Measurements from ENCODE around the gene FAM76B.

The FAM76B gene

GRCh38 chr11:95729462-95729861 is 60.1 kb downstream of the FAM76B start:
- Histone ChIP-seq H3K4me2 (ENCODE audit: low read length, poor library complexity, severe bottlenecking) (no peak overlapping the region), H3K4me3 (ENCODE audit: insufficient read depth in 1 of 2, low read depth in 1 of 2, low read length in 2 of 2) (no peak overlapping the region), H3K23ac (ENCODE audit: low read length in 2 of 2) (no peak overlapping the region), H3K4ac (ENCODE audit: low read depth in 1 of 2, low read length in 2 of 2) (no peak overlapping the region), H4K91ac (ENCODE audit: low read length) (no peak overlapping the region), H2BK120ac (ENCODE audit: low read depth, low read length) (no peak overlapping the region), H3K4me1 (ENCODE audit: control insufficient read depth, insufficient read depth, low read depth, low read length) (no peaks in the 10 kb centered on the region), H2BK15ac (ENCODE audit: low read depth, poor library complexity, severe bottlenecking) (no peak overlapping the region), H3K27ac (ENCODE audit: low read length, poor library complexity, severe bottlenecking) (no peak overlapping the region), H2BK5ac (ENCODE audit: low read depth, low read length, poor library complexity, severe bottlenecking) (no peak overlapping the region), H2AK5ac (ENCODE audit: low read length, severe bottlenecking) (no peak overlapping the region), H3K14ac (ENCODE audit: low read length in 2 of 2) (no peak overlapping the region), H3K27me3 (ENCODE audit: control insufficient read depth in 1 of 2, insufficient read depth in 1 of 2, low read length in 2 of 2) (peaks cover 5% of the 10 kb centered on the region in 2 experiments), H3K36me3 (ENCODE audit: control insufficient read depth in 1 of 2, insufficient read depth in 2 of 2, low read depth in 1 of 2, low read length in 2 of 2) (no peaks in the 10 kb centered on the region), H4K8ac (ENCODE audit: low read length) (no peak overlapping the region), H2BK12ac (ENCODE audit: low read length in 2 of 2) (no peak overlapping the region), H3K18ac (ENCODE audit: low read depth in 1 of 2, low read length in 2 of 2) (no peak overlapping the region), H3K9ac (ENCODE audit: low read length) (no peak overlapping the region), H3K79me1 (replicated peaks; ENCODE audit: low read length, poor library complexity, severe bottlenecking) (no peaks in the 10 kb centered on the region), H3K9me3 (ENCODE audit: control insufficient read depth, low read length) (no peaks in the 10 kb centered on the region), H2AFZ (ENCODE audit: low read depth, low read length) (no peak overlapping the region)
- DNase-seq = no peak
- WGBS = 95% methylated on average over 2 of the region's 6 CpGs

GRCh38 chr11:95728790-95729189 is 60.8 kb downstream of the FAM76B start:
- no peak overlapping the region for H4K8ac ChIP-seq (ENCODE audit: low read length)
- H3K27me3 ChIP-seq (ENCODE audit: control insufficient read depth in 1 of 2, insufficient read depth in 1 of 2, low read length in 2 of 2) = peaks cover 5% of the 10 kb centered on the region in 2 experiments
- H2BK120ac ChIP-seq (ENCODE audit: low read depth, low read length) = no peak overlapping the region
- no peak overlapping the region for H2BK5ac ChIP-seq (ENCODE audit: low read depth, low read length, poor library complexity, severe bottlenecking)
- no peaks in the 10 kb centered on the region for H3K4me1 ChIP-seq (ENCODE audit: control insufficient read depth, insufficient read depth, low read depth, low read length)
- H3K4ac ChIP-seq (ENCODE audit: low read depth in 1 of 2, low read length in 2 of 2) = no peak overlapping the region
- H4K91ac ChIP-seq (ENCODE audit: low read length) = no peak overlapping the region
- H3K18ac ChIP-seq (ENCODE audit: low read depth in 1 of 2, low read length in 2 of 2) = no peak overlapping the region
- no CpG with 5 or more reads among the region's 2 CpGs for WGBS
- no peak for DNase-seq
- H3K9me3 ChIP-seq (ENCODE audit: control insufficient read depth, low read length) = no peaks in the 10 kb centered on the region
- no peak overlapping the region for H2AFZ ChIP-seq (ENCODE audit: low read depth, low read length)
- no peak overlapping the region for H3K9ac ChIP-seq (ENCODE audit: low read length)
- H3K23ac ChIP-seq (ENCODE audit: low read length in 2 of 2) = no peak overlapping the region
- H3K36me3 ChIP-seq (ENCODE audit: control insufficient read depth in 1 of 2, insufficient read depth in 2 of 2, low read depth in 1 of 2, low read length in 2 of 2) = no peaks in the 10 kb centered on the region
- H2AK5ac ChIP-seq (ENCODE audit: low read length, severe bottlenecking) = no peak overlapping the region
- H3K14ac ChIP-seq (ENCODE audit: low read length in 2 of 2) = no peak overlapping the region
- H2BK12ac ChIP-seq (ENCODE audit: low read length in 2 of 2) = no peak overlapping the region
- no peak overlapping the region for H2BK15ac ChIP-seq (ENCODE audit: low read depth, poor library complexity, severe bottlenecking)
- no peak overlapping the region for H3K27ac ChIP-seq (ENCODE audit: low read length, poor library complexity, severe bottlenecking)
- H3K79me1 ChIP-seq (replicated peaks; ENCODE audit: low read length, poor library complexity, severe bottlenecking) = no peaks in the 10 kb centered on the region
- H3K4me2 ChIP-seq (ENCODE audit: low read length, poor library complexity, severe bottlenecking) = no peak overlapping the region
- no peak overlapping the region for H3K4me3 ChIP-seq (ENCODE audit: insufficient read depth in 1 of 2, low read depth in 1 of 2, low read length in 2 of 2)

- H2BK5ac ChIP-seq (ENCODE audit: low read depth, low read length, poor library complexity, severe bottlenecking) = no peak overlapping the region
- H2BK120ac ChIP-seq (ENCODE audit: low read depth, low read length) = no peak overlapping the region
- H3K4ac ChIP-seq (ENCODE audit: low read depth in 1 of 2, low read length in 2 of 2) = no peak overlapping the region
- no peak overlapping the region for H3K14ac ChIP-seq (ENCODE audit: low read length in 2 of 2)
- H3K4me3 ChIP-seq (ENCODE audit: insufficient read depth in 1 of 2, low read depth in 1 of 2, low read length in 2 of 2) = no peak overlapping the region
- H3K4me1 ChIP-seq (ENCODE audit: control insufficient read depth, insufficient read depth, low read depth, low read length) = peaks cover 1% of the 10 kb centered on the region
- no peak overlapping the region for H4K8ac ChIP-seq (ENCODE audit: low read length)
- H3K18ac ChIP-seq (ENCODE audit: low read depth in 1 of 2, low read length in 2 of 2) = no peak overlapping the region
- no peaks in the 10 kb centered on the region for H3K9me3 ChIP-seq (ENCODE audit: control insufficient read depth, low read length)
- DNase-seq = no peak
- H3K27me3 ChIP-seq (ENCODE audit: control insufficient read depth in 1 of 2, insufficient read depth in 1 of 2, low read length in 2 of 2) = peaks cover 5% of the 10 kb centered on the region in 2 experiments
- H2AK5ac ChIP-seq (ENCODE audit: low read length, severe bottlenecking) = no peak overlapping the region
- H3K27ac ChIP-seq (ENCODE audit: low read length, poor library complexity, severe bottlenecking) = no peak overlapping the region
- H3K9ac ChIP-seq (ENCODE audit: low read length) = no peak overlapping the region
- no peak overlapping the region for H2BK15ac ChIP-seq (ENCODE audit: low read depth, poor library complexity, severe bottlenecking)
- H4K91ac ChIP-seq (ENCODE audit: low read length) = no peak overlapping the region
- H3K4me2 ChIP-seq (ENCODE audit: low read length, poor library complexity, severe bottlenecking) = no peak overlapping the region
- H2BK12ac ChIP-seq (ENCODE audit: low read length in 2 of 2) = no peak overlapping the region
- no peak overlapping the region for H3K23ac ChIP-seq (ENCODE audit: low read length in 2 of 2)
- no peaks in the 10 kb centered on the region for H3K36me3 ChIP-seq (ENCODE audit: control insufficient read depth in 1 of 2, insufficient read depth in 2 of 2, low read depth in 1 of 2, low read length in 2 of 2)
- H3K79me1 ChIP-seq (replicated peaks; ENCODE audit: low read length, poor library complexity, severe bottlenecking) = no peaks in the 10 kb centered on the region
- no peak overlapping the region for H2AFZ ChIP-seq (ENCODE audit: low read depth, low read length)
These were observed 61.5 kb downstream of the FAM76B start for GRCh38 chr11:95728094-95728493.

GRCh38 chr11:95727620-95728019 is 62.0 kb downstream of the FAM76B start:
- Histone ChIP-seq H3K18ac (ENCODE audit: low read depth in 1 of 2, low read length in 2 of 2) (no peak overlapping the region), H3K79me1 (replicated peaks; ENCODE audit: low read length, poor library complexity, severe bottlenecking) (no peaks in the 10 kb centered on the region), H2BK12ac (ENCODE audit: low read length in 2 of 2) (no peak overlapping the region), H3K14ac (ENCODE audit: low read length in 2 of 2) (no peak overlapping the region), H2AK5ac (ENCODE audit: low read length, severe bottlenecking) (no peak overlapping the region), H2AFZ (ENCODE audit: low read depth, low read length) (no peak overlapping the region), H3K4ac (ENCODE audit: low read depth in 1 of 2, low read length in 2 of 2) (no peak overlapping the region), H2BK15ac (ENCODE audit: low read depth, poor library complexity, severe bottlenecking) (no peak overlapping the region), H3K4me2 (ENCODE audit: low read length, poor library complexity, severe bottlenecking) (no peak overlapping the region), H3K4me3 (ENCODE audit: insufficient read depth in 1 of 2, low read depth in 1 of 2, low read length in 2 of 2) (no peak overlapping the region), H3K36me3 (ENCODE audit: control insufficient read depth in 1 of 2, insufficient read depth in 2 of 2, low read depth in 1 of 2, low read length in 2 of 2) (no peaks in the 10 kb centered on the region), H3K4me1 (ENCODE audit: control insufficient read depth, insufficient read depth, low read depth, low read length) (peaks cover 1% of the 10 kb centered on the region), H2BK5ac (ENCODE audit: low read depth, low read length, poor library complexity, severe bottlenecking) (no peak overlapping the region), H2BK120ac (ENCODE audit: low read depth, low read length) (no peak overlapping the region), H4K91ac (ENCODE audit: low read length) (no peak overlapping the region), H3K9ac (ENCODE audit: low read length) (no peak overlapping the region), H3K23ac (ENCODE audit: low read length in 2 of 2) (no peak overlapping the region), H3K27ac (ENCODE audit: low read length, poor library complexity, severe bottlenecking) (no peak overlapping the region), H3K9me3 (ENCODE audit: control insufficient read depth, low read length) (no peaks in the 10 kb centered on the region), H4K8ac (ENCODE audit: low read length) (no peak overlapping the region), H3K27me3 (ENCODE audit: control insufficient read depth in 1 of 2, insufficient read depth in 1 of 2, low read length in 2 of 2) (peaks cover 5% of the 10 kb centered on the region in 2 experiments)
- DNase-seq = no peak
- WGBS = 87% methylated on average over 6 of the region's 6 CpGs

Data from mesenchymal stem cell (in vitro differentiated cells and primary cell).